ENCODE results near the gene IYD.

DNA sequence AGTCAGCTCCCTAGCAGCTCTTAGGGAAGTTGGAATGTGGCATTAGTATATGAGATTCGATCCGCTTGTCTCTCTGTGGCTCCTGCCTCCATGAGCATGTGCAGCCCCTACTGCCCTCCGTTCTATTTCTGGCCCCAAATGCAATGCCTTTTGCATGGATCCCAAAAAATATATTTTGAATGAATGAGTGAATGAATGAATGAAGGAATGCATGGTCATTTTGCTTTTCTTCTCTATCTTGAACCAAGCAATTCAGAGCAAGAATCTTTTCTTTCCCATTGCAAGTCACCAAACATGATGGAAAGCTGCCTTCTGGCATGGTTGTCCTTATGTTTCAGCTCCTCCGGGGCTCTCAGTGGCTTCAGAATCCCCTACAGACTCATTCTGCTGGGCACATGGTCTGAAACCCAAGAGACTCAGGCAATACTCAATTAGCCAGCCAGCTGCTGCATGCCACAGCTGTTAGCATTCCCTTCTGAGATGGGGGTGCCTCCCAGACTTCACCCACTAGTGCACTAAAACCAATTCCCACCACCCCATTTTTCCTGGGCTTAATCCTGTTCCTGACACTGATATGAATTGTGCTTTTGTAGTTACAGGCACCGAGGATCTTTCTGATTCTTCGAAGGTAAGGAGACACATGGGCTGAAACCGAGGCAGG lies 2.6 kb upstream of the IYD start:
- no peak for TF ChIP-seq FOXA1 (IDR thresholded peaks at IDR 0.05)
- TF ChIP-seq BHLHE40 (IDR thresholded peaks at IDR 0.05; ENCODE audit: borderline replicate concordance): no peak
- TF ChIP-seq FOXK2 (IDR thresholded peaks at IDR 0.05): no peak
- no peak for TF ChIP-seq SUZ12 (IDR thresholded peaks at IDR 0.05)
- TF ChIP-seq TARDBP (IDR thresholded peaks at IDR 0.05): no peak
- no peak for TF ChIP-seq CTBP1 (IDR thresholded peaks at IDR 0.05; ENCODE audit: borderline replicate concordance)
- TF ChIP-seq FOXM1 (IDR thresholded peaks at IDR 0.05; ENCODE audit: borderline replicate concordance): no peak
- TF ChIP-seq ARNT (IDR thresholded peaks at IDR 0.05): no peak
- TF ChIP-seq L3MBTL2 (conservative IDR thresholded peaks at IDR 0.05): no peak
- TF ChIP-seq, protein P1, sequence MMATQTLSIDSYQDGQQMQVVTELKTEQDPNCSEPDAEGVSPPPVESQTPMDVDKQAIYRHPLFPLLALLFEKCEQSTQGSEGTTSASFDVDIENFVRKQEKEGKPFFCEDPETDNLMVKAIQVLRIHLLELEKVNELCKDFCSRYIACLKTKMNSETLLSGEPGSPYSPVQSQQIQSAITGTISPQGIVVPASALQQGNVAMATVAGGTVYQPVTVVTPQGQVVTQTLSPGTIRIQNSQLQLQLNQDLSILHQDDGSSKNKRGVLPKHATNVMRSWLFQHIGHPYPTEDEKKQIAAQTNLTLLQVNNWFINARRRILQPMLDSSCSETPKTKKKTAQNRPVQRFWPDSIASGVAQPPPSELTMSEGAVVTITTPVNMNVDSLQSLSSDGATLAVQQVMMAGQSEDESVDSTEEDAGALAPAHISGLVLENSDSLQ (IDR thresholded peaks at IDR 0.05): no peak
- no peak for TF ChIP-seq NFRKB (IDR thresholded peaks at IDR 0.05)
- TF ChIP-seq SP1 (IDR thresholded peaks at IDR 0.05): no peak
- no peak for TF ChIP-seq HDGF (IDR thresholded peaks at IDR 0.05; ENCODE audit: borderline replicate concordance)

Measured in HEK293T (cell line).